GM19328 (cell line): ENCODE data around the gene FGD2.

Experiments used
- ATAC-seq: cut with Tn5 transposase; IDR thresholded peaks from one replicate; pipeline ENCODE4 v1.9.1; 2021; ENCODE audit warnings: mild to moderate bottlenecking, moderate library complexity; ENCODE audit not compliant: unreplicated experiment

Gene FGD2

DNA sequence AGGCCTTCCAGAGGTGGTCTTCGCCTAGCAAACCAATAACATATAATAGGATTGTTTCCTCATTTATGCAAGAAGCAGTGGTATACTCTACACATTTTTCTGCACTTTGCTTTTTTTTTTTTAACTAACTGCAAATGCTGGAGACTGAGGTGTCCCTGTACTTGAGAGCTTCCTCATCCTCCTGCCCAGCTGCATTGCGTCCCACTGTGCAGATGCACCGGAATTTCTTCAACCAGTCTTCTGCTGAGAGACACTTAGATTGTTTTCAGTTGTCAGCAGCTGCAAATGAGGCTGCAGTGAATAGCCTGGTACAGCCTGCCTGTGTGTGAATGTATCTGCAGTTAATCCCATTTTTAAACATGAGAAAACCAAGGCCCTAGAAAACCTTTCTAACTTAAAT is 11.5 kb downstream of the FGD2 start:
- no peak for ATAC-seq

DNA sequence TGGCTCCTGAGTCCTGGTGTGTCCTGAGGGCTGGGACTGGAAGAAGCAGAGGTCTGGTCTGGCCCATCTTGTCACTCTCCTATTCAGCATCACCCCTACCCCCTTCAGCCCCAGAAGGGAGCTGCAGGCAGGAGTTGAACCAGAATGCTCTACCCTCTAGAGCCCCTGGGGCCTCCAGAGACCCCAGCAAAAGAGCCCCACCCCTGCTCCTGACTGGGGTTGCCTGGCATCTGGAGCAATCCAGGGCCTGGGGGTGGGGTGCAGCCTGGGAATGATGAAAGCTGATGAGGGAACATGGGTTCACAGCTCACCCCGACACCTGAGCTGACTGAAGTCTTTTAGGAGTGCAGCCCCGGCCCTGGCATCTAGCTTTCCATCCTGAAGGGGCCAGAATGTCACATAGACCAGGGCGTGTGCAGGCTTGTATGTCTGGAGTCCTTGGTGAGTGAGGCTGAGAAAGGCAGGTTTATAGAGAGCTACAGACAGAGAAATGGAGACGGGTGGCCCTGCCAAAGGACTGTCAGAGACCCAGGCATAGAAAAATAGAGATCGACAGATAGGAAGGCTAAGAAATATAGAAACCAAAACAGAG is 12.2 kb downstream of the FGD2 start:
- ATAC-seq, result peak; percentile 17

DNA sequence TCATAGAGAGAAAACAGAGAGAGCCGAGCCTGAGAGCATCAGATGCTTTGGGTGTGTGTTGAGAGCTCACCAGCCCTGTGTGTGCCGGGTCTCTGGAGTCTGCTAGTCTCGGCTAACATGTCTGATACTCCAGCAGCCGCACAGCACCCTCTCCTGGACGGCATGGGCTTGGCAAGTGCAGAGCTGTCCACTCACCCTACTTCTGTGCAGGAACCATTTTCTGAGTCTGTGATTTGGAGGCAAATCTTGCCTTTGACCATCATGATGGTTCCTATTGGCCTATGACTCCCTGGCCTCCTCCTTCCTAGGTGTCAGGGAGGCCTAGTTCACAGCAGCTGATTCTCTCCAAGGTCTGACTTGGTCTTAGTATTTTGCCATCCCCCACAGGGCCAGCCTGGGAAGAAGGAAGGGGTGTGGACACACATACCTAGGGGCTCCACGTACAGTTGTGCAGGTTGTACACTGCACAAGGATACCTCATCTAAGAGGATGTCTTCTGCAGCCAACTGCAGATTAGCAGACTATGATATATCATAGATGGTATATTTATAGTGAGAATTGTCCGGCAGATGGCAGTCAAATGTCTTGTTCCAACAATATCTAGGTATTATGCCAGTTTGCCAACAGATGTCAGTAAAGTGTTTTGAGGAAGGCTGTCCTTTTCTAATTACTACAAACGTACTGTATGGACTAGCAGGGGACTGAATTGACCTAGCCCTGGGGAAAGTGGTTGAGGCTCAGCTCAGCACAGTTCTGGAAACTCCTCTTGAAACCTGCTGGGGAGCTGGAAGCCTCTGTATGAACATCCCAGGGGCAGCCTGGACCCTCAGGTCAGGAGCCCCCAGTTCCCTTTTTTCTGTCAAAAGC is 13.0 kb downstream of the FGD2 start:
- peak; percentile 89 for ATAC-seq

DNA sequence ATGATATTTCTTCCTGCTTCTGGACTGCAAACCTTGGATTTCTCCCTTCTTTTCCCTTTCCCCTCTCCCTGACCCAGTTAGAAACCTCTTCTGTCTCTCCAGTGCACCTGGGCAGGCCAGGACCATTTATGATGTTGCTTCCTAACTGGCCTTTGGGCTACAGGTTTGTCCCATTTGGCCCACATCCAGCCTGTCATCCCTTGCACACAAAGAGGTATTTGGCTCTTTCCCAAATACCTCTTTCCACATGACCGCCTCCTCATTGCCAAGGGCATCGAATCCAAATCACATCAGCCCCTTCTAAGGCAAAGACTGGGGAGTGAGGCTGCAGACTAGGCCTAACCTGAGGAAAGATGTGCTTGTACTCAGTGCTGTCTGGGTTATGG is 13.6 kb downstream of the FGD2 start:
- ATAC-seq, result no peak

DNA sequence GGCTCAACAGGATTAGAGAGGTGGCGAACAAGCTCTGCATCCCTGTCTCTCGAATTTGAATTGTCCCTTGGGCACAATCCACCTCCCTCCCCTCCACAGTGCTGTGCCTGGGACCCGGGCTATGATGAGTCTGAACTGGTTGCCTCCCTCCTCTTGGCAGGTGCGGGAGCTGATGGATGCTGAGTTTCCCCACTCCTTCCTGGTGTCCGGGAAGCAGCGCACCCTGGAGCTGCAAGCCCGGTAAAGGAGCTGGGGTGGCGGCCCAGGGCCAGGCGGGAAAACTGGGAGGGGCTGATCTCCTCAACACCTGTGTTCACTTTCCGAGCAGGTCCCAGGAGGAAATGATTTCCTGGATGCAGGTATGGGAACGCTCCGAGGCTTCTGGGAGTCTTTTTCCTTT is 14.9 kb downstream of the FGD2 start:
- no peak for ATAC-seq

DNA sequence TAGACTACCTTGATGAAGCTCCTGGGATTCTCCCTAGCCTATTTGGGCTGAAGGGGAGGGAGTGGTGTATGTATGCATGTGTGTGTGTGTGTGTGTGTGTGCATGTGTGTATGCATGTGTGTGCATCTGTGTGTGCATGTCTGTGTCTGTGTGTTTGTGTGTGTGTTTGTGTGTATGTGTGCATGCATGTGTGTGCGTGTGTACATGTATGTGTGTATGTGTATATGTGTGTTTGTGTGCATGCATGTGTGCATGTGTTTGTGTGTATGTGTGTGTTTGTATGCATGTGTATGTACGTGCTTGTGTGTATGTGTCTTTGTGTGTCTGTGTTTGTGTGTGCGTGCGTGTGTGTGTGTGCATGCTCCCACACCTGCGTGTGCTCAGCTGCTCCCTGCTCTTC is 15.4 kb downstream of the FGD2 start:
- no peak for ATAC-seq

DNA sequence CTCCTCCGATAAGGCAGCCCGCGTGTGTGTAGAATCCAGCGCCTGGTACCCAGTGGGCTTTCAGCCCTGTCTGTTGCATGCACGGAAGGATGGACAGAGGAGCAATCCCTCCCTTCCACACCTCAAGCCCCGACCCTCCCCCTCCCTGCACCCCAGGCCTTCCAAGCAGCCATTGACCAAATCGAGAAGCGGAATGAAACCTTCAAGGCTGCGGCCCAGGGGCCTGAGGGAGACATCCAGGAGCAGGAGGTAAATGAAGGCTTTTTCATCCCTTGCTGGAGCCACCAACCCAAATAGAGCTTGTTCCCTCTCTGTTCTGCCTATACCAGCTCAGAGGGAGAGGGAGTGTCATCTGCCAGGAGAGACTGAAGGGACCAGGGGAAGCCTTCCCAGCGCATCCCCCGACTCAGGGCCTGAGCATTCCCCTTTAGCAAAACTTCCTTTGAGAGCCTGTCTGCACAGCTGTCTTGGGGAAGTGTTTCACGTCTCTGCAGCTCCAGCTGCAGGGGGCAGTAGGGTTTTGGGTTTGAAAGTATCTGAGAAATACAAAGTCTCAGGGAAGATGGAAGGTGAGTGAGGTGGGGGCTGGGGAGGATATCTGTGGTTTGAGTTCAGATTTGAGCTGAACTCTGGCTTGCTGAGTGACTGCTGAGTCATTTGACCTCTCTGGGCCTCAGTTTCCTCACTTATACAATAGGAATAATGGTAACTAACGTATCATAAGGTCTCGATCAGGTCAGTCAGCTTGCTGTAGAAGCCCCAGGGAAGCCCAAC is 16.1 kb downstream of the FGD2 start:
- ATAC-seq, result no peak

DNA sequence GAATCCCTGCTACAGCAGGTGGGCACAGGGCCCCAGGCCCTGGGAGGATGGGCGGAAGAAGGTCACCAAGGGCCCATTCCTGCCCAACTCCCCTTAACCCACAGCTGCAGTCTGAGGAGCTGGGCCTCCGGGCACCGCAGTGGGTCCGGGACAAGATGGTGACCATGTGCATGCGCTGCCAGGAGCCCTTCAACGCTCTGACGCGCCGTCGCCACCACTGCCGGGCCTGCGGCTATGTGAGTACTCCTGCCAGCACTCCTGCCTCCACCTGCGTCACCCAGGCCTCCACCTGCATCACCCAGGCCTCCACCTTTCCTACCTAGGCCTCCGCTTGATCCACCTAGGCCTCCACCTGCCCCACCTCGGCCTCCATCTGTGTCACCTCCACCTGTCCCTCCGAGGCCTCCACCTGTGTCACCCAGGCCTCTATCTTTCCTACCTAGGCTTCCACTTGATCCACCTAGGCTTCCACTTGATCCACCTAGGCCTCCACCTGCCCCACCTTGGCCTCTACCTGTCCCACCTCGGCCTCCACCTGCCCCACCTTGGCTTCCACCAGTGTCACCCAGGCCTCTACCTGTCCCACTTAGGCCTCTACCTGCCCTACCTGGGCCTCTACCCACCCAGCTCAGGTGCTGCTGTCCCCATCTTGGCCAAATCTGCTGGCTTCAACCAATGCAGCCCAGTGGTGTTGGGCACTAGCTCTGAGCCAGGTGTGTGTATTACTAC is 16.8 kb downstream of the FGD2 start:
- no peak for ATAC-seq

DNA sequence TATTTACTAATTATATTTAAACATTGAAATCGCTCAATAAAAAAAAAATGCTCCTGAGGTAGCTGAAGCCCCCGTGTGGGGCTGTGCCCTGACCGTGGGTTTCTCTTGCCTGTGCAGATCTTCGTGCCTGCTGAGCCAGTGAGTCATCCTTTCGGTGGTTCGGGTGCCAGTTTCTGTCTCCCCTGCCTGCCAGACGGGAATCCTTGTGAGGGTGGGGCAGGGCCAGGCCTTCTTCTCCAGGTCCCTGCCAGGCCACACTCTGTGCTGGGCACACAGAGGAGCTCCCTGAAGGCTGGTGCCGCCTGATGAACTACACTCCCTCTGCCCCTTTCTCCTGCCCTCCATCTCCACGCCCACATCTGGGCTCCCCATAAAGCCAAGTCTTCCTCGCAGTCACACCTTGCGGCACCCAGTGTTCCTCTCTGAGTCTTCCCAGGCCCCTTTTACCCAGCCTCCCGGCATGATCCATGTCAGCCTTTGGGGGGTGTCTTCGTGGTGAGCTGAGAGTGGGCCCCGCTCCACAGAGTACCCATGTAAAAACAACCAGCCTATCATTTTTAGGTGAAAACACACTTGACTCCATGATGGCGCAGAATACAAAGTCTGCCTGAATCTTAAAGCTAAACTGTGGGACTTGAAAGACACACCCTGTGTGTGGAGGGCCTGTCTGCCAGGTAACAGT is 19.3 kb downstream of the FGD2 start:
- no peak for ATAC-seq

DNA sequence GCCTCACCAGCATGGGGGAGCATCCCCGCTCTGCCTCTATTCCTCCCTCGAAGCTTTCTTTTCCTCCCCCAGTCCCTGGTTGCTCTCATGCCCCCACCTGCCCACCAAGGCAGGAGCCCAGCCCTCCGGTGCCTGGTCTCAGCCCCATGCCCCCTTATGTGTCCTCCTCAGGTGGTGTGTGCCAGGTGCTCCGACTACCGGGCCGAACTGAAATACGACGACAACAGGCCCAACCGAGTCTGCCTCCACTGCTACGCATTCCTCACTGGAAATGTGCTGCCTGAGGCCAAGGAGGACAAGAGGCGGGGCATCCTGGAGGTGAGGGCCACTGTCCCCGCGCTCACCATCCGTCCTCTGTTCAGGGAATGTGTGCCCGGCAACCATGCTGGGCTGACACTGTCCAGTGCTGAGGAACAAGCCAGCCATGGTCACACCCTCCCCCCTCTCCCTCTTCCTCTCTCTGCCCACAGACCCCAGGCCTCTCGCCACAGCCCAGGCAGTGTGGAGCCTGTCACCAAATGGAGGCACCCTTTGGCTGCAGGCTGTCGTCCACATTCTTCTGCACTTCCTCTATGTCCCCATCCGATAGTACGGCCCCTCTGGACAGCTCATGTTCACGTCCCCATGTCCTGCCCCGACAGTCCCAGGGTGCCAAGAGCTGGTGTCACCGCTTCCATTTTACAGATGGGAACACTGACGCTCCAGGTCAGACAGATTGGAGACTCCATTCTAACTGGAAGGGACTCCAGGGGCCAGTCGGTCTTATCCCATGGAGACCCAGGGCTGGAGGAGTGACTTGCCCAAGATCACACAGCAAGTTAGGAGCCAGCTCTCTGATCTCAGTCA is 20.4 kb downstream of the FGD2 start:
- ATAC-seq, result no peak

DNA sequence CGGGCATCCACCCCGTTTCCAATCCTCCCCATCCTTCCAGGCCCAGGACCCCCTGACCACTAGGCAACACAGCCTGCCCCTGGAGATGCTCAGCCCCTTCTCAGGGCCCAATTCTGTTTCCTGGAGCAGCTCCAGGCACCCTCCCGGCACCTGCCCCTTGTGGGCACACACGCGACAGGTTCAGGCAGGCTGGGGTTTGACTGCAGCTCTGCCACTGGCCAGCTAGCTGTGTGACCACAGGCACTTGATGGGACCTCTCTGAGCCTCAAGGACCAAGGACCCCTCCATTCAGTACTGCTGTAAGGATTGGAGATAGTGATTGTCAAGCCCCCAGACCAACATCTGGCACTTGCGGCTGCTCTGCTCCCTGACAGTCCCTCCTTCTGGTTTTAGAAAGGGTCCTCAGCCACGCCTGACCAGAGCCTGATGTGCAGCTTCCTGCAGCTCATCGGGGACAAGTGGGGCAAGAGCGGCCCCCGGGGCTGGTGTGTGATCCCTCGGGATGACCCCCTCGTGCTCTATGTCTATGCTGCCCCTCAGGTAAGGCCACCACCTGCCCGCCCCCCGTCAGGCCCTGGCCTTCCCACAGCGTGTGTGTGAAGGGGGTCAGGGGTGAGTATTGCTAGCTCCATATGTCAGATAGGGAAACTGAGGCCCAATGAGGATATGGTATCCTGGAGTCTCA is 21.7 kb downstream of the FGD2 start:
- ATAC-seq, result no peak

DNA sequence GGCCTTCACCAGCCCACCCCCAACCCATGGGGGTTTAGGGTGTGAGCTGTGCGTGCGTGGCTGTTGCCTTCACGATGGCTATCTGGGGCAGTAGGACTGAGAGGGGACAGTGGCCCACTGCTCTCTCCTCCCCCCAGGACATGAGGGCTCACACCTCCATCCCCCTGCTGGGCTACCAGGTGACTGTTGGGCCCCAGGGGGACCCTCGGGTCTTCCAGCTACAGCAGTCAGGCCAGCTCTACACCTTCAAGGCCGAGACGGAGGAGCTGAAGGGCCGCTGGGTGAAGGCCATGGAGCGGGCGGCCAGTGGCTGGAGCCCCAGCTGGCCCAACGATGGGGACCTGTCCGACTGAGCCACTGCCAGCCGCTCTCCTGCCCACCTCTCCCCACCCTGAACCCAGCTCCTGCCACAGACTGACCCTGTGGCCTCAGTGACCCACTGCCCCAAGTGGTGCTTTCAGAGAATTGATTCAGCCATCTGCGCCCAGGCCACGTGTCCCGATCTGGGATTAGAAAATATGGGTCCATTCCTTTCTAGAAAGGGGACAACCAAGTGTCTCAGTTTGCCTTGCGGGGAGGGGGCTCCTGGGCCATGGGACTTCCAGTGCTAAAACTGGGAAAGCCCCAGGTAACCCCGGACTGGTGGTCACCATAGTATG is 22.5 kb downstream of the FGD2 start:
- no peak for ATAC-seq

DNA sequence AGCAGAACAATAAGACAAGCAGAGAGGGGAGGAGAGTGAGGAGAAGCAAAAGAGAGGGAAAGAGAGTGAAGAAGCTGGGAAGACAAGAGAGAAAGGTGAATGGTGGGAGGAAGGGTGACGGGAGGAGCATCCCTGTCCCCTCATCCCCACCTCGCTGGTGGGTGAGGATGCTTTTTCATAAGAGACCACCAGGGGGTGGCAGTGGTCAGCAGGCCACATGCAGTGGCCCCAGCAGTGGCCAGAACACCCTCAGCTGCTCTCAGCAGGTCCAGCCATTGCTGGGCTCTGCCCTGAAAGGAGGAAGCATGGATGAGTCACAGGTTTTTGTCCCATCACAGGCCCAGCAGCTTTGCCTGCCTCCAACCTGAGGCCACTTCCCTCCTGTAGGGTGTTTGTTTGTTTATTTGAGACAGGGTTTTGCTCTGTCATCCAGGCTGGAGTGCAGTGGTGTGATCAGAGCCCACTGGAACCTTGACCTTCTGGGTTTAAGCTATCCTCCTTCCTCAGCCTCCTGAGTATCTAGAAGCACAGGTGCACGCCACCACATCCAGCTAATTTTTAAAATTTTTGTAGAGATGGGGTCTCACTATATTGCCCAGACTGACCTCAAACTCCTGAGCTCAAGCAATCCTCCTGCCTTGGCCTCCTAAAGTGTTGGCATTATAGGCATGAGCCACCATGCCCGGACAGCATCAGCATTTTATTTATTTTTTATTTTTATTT is 24.0 kb downstream of the FGD2 start:
- ATAC-seq, result no peak

DNA sequence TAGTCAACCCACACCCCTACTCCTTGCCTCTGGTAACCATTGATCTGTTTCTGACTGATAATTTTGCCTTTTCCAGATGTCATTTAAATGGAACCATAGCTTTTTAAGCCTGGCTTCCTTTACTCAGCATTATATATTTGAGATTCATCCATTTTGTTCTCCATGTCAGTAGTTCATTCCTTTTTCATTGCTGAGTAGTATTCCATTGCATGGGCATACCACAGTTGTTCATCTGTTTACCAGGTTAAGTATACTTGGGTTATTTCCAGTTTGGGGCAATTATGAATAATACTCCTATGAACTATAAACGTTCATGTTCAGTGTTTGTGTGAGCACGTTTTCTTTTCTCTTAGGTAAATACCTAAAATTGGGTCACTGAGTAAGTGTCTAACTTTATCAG is 25.1 kb downstream of the FGD2 start:
- no peak for ATAC-seq

DNA sequence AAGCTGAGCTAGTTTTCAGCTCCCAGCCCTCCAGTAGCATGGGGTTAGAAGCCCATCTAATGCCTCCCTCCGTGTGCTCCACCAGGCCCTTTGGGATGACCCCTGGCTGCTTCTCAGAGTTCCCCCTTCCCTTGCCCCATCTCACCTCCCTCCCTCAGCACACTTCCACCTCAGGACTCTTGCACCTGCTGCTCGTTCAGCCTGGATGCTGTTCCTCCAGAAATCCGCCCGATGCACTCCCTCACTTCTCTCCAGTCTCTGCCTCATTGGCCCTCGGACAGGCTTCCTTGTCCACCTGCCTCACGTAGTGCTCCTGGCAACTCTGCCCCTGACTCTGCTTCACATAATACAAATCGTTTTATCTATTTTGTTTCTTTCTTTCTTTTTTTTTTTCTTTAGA is 26.8 kb downstream of the FGD2 start:
- ATAC-seq, result no peak

DNA sequence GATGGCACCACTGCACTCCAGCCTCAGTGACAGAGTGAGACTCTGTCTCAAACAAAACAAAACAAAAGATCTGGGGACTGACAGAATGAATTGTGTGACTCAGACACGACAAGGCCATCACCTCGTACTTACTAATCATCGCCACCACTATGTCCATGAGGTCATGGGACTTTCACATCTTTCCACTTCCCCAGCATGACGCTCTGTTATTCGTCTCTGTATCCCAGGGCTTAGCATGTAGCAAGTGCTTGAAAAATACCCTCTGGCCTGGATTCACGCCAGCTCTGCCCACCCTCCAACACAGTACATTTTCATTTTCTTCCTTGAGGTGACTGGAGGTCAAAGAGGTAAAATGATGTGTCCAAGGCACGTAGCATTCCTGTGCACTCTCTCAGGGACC is 27.8 kb downstream of the FGD2 start:
- ATAC-seq, result no peak

DNA sequence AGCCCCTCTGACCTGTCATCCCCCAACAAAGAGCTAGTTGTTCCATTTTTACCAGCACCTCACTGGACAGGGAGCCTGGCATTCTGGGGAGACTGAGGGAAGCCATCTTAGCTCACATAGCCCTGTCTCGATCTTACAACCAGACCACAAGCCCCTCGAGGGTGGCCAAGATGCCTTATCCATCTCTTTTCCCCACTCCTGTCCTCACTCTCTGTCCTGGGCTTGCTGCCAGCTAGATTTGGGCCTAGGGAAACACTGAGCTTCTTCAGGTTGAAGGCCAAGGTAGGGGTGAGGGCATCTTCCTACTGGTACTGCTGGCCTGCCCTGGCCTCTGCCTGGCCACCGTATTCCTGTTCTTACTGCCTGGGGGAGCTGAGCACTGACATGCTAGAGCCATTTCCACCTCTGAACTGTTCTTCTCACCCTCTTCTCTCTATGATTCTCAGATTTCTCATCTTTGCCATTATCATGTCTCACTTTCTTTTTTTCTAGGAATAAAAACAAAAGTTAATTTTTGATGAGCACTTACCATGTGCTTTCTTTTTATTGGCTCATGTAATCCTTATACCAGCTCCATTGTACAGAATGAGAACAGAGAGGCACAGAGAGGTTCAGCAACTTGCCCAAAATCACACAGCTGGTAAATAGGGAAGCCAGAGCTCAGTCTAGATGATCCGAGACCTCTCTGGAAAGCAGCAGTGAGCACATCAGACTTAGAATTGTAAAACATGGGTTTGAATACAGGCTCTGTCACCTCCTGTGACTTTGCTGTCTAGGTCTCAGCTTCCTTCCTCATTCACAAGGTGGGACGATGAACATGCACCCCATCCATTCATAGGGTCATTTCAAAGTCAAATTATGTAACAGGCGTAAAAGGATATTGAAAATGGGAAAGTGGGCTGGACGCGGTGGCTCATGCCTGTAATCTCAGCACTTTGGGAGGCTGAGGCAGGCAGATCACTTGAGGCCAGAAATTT is 28.7 kb downstream of the FGD2 start:
- no peak for ATAC-seq
